K562 (cell line): ENCODE data around the gene HERPUD2. TPM values are rescaled to one million over a fixed set of nuclear protein-coding genes. Genes with fewer than 3 reads are reported as not detected.

Experiments
- ATAC-seq: fragments of 200-7000 bp; cut with Tn5 transposase; 3 replicates; pipeline ENCODE4 v1.9.1; 2020; ENCODE audit warnings: moderate library complexity
- BruUV-seq: library from RNA; stranded (reverse); fragments of 400-500 nt; replicated peaks from 2 replicates; lab custom pipeline; 2021; lab: Mats Ljungman, UMichigan
- CTCF ChIA-PET: fragments of 300-600 bp; formaldehyde crosslinking; extraction: SDS; loops from one replicate; lab custom pipeline; 2021; ENCODE audit warnings: low intra/inter-chr PET ratio; lab: Yijun Ruan, JAX
- POLR2A ChIA-PET: fragments of 300-600, 350-650 bp; sonication (Branson Sonifier 250); formaldehyde crosslinking; extraction: SDS; loops from one replicate; lab custom pipeline; 2021; ENCODE audit warnings: antibody characterized with exemption, inconsistent platforms; lab: Yijun Ruan, JAX
- DNase-seq, 4 experiments: peaks; one replicate each; pipeline versions ENCODE4 v3.0.0 to v3.0.0-alpha.2; 2011 to 2018; ENCODE audit warnings: low spot score in 3 of 4, mixed read lengths in 3 of 4; ENCODE audit errors: extremely low read depth in 1 of 4
- FAIRE-seq: peaks from 2 replicates; lab custom pipeline; 2011; peaks lifted over from hg19 to GRCh38; lab: Jason Lieb, UNC
- H2AFZ ChIP-seq: 2 replicates; pipeline ENCODE4 v1.6.0; 2011; ENCODE audit warnings: low read depth, low read length, control low read depth, inconsistent platforms
- H3K27ac ChIP-seq: fragments of 200-600 bp; 3 replicates; pipeline ENCODE4 v1.8.0; 2011; ENCODE audit warnings: low read depth, mild to moderate bottlenecking, control low read depth, inconsistent platforms, low read length, moderate library complexity, mixed read lengths; ENCODE audit errors: extremely low read depth
- H3K27me3 ChIP-seq, 2 experiments: fragments of 300-600 bp in 1 of 2; 2 replicates in 1 of 2; 3 replicates in 1 of 2; pipeline versions ENCODE4 v1.6.0 to v1.8.0; 2011; ENCODE audit warnings: inconsistent platforms in 2 of 2, low read length in 2 of 2, mild to moderate bottlenecking in 1 of 2, mixed read lengths in 1 of 2, moderate library complexity in 1 of 2; ENCODE audit not compliant: control insufficient read depth in 2 of 2, insufficient read depth in 2 of 2
- H3K36me3 ChIP-seq: fragments of 300-600 bp; 3 replicates; pipeline ENCODE4 v1.8.0; 2011; ENCODE audit warnings: mild to moderate bottlenecking, low read length, inconsistent platforms; ENCODE audit not compliant: control insufficient read depth, insufficient read depth
- H3K4me1 ChIP-seq, 2 experiments: fragments of 200-600 bp in 1 of 2; replicated peaks in 1 of 2; 2 replicates in 1 of 2; 3 replicates in 1 of 2; pipeline versions ENCODE4 v1.5.1 to v1.8.0; 2011; ENCODE audit warnings: inconsistent platforms in 2 of 2, low read length in 2 of 2, mild to moderate bottlenecking in 1 of 2, mixed read lengths in 1 of 2, moderate library complexity in 1 of 2; ENCODE audit not compliant: control insufficient read depth in 2 of 2, insufficient read depth in 2 of 2
- H3K4me2 ChIP-seq: 2 replicates; pipeline ENCODE4 v1.6.1; 2011; ENCODE audit warnings: low read length, control low read depth, inconsistent platforms, mixed read lengths; ENCODE audit not compliant: insufficient read depth
- H3K4me3 ChIP-seq: fragments of 200-600 bp; sonication (generic), shearing (Covaris generic); 2 replicates; pipeline ENCODE4 v1.5.1; 2016; ENCODE audit warnings: control low read depth, inconsistent platforms
- H3K79me2 ChIP-seq: fragments of 200-600 bp; 3 replicates; pipeline ENCODE4 v1.8.0; 2011; ENCODE audit warnings: low read length, inconsistent platforms; ENCODE audit not compliant: control insufficient read depth, insufficient read depth
- H3K9ac ChIP-seq, 2 experiments: 2 replicates each; pipeline versions ENCODE4 v1.6.0 to v1.6.1; 2011; ENCODE audit warnings: low read depth in 2 of 2, low read length in 2 of 2, control low read depth in 1 of 2, inconsistent platforms in 1 of 2, mild to moderate bottlenecking in 1 of 2, mixed read lengths in 1 of 2; ENCODE audit not compliant: insufficient read depth in 1 of 2
- H3K9me1 ChIP-seq: one replicate; pipeline ENCODE4 v1.6.0; 2011; ENCODE audit warnings: inconsistent platforms, mild to moderate bottlenecking, low read length, moderate library complexity; ENCODE audit not compliant: control insufficient read depth, insufficient read depth
- H3K9me3 ChIP-seq: replicated peaks from 2 replicates; pipeline ENCODE4 v1.5.1; 2011; ENCODE audit warnings: low read depth, low read length, inconsistent platforms; ENCODE audit not compliant: control insufficient read depth, insufficient read depth
- H4K20me1 ChIP-seq: replicated peaks from 2 replicates; pipeline ENCODE4 v1.6.1; 2011; ENCODE audit warnings: low read length, inconsistent platforms, mixed read lengths; ENCODE audit not compliant: control insufficient read depth, insufficient read depth
- CREB1 ChIP-seq, 2 experiments: sonication (generic) in 1 of 2; formaldehyde crosslinking in 1 of 2; IDR thresholded peaks; 2 replicates each; pipeline versions ENCODE4 v1.6.1 to v1.8.0; 2012 to 2022; ENCODE audit warnings: inconsistent platforms in 1 of 2, mild to moderate bottlenecking in 1 of 2, missing genetic modification reagents in 1 of 2, moderate library complexity in 1 of 2
- ERF ChIP-seq: fragments of 450-650 bp; formaldehyde crosslinking; IDR thresholded peaks from 2 replicates; pipeline ENCODE4 v1.4.0; 2020; ENCODE audit warnings: mild to moderate bottlenecking, mixed read lengths
- HCFC1 ChIP-seq: IDR thresholded peaks from 2 replicates; pipeline ENCODE4 v1.6.1; 2012; ENCODE audit warnings: low read depth, low read length, improper control_type of control experiment
- HNRNPUL1 ChIP-seq: fragments of 200-400 bp; formaldehyde crosslinking; IDR thresholded peaks from 2 replicates; pipeline ENCODE4 v1.6.1; 2017; ENCODE audit warnings: low read length
- KLF13 ChIP-seq: fragments of 450-650 bp; IDR thresholded peaks from 2 replicates; pipeline ENCODE4 v1.6.1; 2016; ENCODE audit warnings: missing genetic modification characterization, low read depth, mild to moderate bottlenecking, missing compliant biosample characterization, moderate library complexity, borderline replicate concordance
- MCM2 ChIP-seq: fragments of 450-650 bp; IDR thresholded peaks from 2 replicates; pipeline ENCODE4 v1.6.1; 2017; ENCODE audit warnings: low read depth, mild to moderate bottlenecking
- PTBP1 ChIP-seq: fragments of 200-400 bp; formaldehyde crosslinking; IDR thresholded peaks from 2 replicates; pipeline ENCODE4 v1.6.1; 2017; ENCODE audit warnings: low read depth, low read length
- RHOXF2B ChIP-seq: fragments of 250-450 bp; sonication (Bioruptor Pico); conservative IDR thresholded peaks from 2 replicates; pipeline ENCODE4 v1.5.1; 2021
- TAF15 ChIP-seq: fragments of 200-400 bp; formaldehyde crosslinking; IDR thresholded peaks from 2 replicates; pipeline ENCODE4 v1.6.1; 2017; ENCODE audit warnings: mild to moderate bottlenecking, low read depth, low read length, moderate library complexity
- WGBS: fragments of 100-300 bp; shearing (Covaris generic); methylation state at CpG from one replicate; pipeline ENCODE4 v1.1.6; 2016; ENCODE audit warnings: low coverage, mixed read lengths; ENCODE audit not compliant: insufficient coverage; ENCODE audit errors: missing lambda C conversion rate; 5-methylcytosine and 5-hydroxymethylcytosine counted together
- in situ Hi-C: fragments of 300-500 bp; cut with MboI; formaldehyde crosslinking; loops from 4 replicates; pipeline ENCODE4 v1.15.0; 2018; ENCODE audit warnings: inconsistent platforms, mixed read lengths
- intact Hi-C: fragments of 100-400 bp; cut with micrococcal nuclease; formaldehyde crosslinking; loops from 2 replicates; pipeline ENCODE4 v1.14.2; 2022
- polyA plus RNA-seq, 8 experiments: library from polyadenylated mRNA; depleted of rRNA in 4 of 8; stranded (reverse) in 5 of 8; unstranded in 3 of 8; fragments of >200 nt; fragmentation: Nextera tagmentation in 2 of 8; fragmentation: Illumina TruSeq in 1 of 8; extraction: Ambion mirVana in 2 of 8; extraction: Trizol in 1 of 8; gene quantifications; 2 replicates each; pipeline versions ENCODE4 v1.2.1 to v1.2.3, GENCODE V29; 2011 to 2014; ENCODE audit warnings: inconsistent platforms in 1 of 8, missing spikeins in 1 of 8
- total RNA-seq, 7 experiments: library from RNA; depleted of rRNA in 6 of 7; stranded (reverse); fragments of >200 nt in 6 of 7; fragmentation: Illumina TruSeq in 2 of 7; extraction: Trizol in 2 of 7; gene quantifications; 2 replicates each; pipeline versions ENCODE4 v1.2.1 to v1.2.3, GENCODE V29; 2011 to 2021; ENCODE audit warnings: low replicate concordance in 1 of 7
- TF ChIP-seq, protein P1 (sequence below): fragments of 450-650 bp; IDR thresholded peaks from 2 replicates; pipeline ENCODE4 v1.6.1; 2018; ENCODE audit not compliant: partially characterized antibody
- TF ChIP-seq, protein P2 (sequence below): sonication (generic); formaldehyde crosslinking; IDR thresholded peaks from 2 replicates; pipeline ENCODE4 v1.8.0; 2022; ENCODE audit warnings: mild to moderate bottlenecking, low read depth, missing genetic modification reagents
- TF ChIP-seq, protein P3 (sequence below): fragments of 450-650 bp; formaldehyde crosslinking; conservative IDR thresholded peaks from 2 replicates; pipeline ENCODE4 v1.4.0; 2022; ENCODE audit warnings: mild to moderate bottlenecking, missing genetic modification characterization

The HERPUD2 gene
- total and polyA plus RNA-seq, 9 of the 15 experiments (the other 6 are each of a cell fraction or from before 2014, with no cell fraction given), result 4.1 to 28.5 (median 12.3) TPM

DNA sequence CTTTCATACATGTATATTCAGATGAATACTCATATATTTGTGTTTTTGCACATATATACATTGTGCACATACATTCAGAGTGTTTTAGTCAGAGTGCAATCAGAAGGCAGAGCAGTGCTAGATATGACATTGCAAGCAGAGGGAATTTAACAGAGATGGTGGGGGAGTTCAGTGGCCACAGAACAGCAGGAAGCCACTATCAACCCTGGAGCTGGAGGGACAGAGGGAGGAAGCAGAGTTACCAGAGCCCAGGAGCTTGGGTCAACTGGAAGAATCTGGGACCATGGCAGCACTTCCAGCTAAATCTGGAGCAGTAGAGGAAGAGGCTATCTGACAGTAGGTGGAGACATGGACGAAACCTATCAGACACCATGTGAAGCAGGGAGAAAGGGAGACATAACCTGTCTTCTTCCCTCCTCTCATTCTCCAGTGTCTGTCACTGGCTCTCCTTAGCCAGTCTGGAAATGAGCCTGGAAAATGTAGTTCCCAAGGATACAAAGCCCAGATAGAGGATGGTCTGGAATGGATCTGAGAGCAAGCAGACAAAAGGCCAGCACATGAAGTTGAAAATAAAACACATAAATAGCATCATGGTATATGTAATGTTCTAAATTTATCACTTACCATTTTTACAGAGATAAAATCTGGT is 33.6 kb upstream of the HERPUD2 start:
- DNase-seq (no peak), FAIRE-seq (no peak), ATAC-seq (no peak)
- no peak overlapping the region for H3K4me3 ChIP-seq
- H3K36me3 ChIP-seq, result no peaks in the 10 kb centered on the region
- no peak overlapping the region for H3K9ac ChIP-seq
- H3K4me1 ChIP-seq, result peaks cover 0 to 10% of the 10 kb centered on the region in 2 experiments; a peak in 3 of 5 replicates
- WGBS, result 0% methylated on average over 1 of the region's 1 CpG
- H4K20me1 ChIP-seq, result no peaks in the 10 kb centered on the region
- intact Hi-C loops (no loop called here), in situ Hi-C loops (no loop called here)
- CTCF ChIA-PET, result no interaction called here
- H3K9me1 ChIP-seq, result no peaks in the 10 kb centered on the region
- H3K9me3 ChIP-seq, result no peaks in the 10 kb centered on the region
- no peak overlapping the region for H3K4me2 ChIP-seq
- H3K79me2 ChIP-seq, result no peaks in the 10 kb centered on the region
- no peak overlapping the region for H3K27ac ChIP-seq
- BruUV-seq, result no TSS peak
- POLR2A ChIA-PET, result interaction anchor here (0.6 kb wide), 1 partner anchor 337 kb away, joined by 4 read pairs; no protein-coding TSS in a partner anchor
- H2AFZ ChIP-seq, result no peak overlapping the region
- H3K27me3 ChIP-seq, result peaks cover 0 to 4% of the 10 kb centered on the region in 2 experiments; a peak in 1 of 5 replicates
- TF ChIP-seq PTBP1 (no peak), ERF (CRISPR knock-in tag) (no peak), MCM2 (no peak), KLF13 (tag) (no peak), TAF15 (no peak), HCFC1 (no peak), HNRNPUL1 (no peak), CREB1 (IDR thresholded peaks at IDR 0.05) (no peak), CREB1 (CRISPR knock-in tag; IDR thresholded peaks at IDR 0.05) (no peak), RHOXF2B (CRISPR knock-in tag) (no peak)
- TF ChIP-seq, protein P1, sequence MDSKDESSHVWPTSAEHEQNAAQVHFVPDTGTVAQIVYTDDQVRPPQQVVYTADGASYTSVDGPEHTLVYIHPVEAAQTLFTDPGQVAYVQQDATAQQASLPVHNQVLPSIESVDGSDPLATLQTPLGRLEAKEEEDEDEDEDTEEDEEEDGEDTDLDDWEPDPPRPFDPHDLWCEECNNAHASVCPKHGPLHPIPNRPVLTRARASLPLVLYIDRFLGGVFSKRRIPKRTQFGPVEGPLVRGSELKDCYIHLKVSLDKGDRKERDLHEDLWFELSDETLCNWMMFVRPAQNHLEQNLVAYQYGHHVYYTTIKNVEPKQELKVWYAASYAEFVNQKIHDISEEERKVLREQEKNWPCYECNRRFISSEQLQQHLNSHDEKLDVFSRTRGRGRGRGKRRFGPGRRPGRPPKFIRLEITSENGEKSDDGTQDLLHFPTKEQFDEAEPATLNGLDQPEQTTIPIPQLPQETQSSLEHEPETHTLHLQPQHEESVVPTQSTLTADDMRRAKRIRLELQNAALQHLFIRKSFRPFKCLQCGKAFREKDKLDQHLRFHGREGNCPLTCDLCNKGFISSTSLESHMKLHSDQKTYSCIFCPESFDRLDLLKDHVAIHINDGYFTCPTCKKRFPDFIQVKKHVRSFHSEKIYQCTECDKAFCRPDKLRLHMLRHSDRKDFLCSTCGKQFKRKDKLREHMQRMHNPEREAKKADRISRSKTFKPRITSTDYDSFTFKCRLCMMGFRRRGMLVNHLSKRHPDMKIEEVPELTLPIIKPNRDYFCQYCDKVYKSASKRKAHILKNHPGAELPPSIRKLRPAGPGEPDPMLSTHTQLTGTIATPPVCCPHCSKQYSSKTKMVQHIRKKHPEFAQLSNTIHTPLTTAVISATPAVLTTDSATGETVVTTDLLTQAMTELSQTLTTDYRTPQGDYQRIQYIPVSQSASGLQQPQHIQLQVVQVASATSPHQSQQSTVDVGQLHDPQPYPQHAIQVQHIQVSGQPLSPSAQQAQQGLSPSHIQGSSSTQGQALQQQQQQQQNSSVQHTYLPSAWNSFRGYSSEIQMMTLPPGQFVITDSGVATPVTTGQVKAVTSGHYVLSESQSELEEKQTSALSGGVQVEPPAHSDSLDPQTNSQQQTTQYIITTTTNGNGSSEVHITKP, result no peak
- TF ChIP-seq, protein P2, sequence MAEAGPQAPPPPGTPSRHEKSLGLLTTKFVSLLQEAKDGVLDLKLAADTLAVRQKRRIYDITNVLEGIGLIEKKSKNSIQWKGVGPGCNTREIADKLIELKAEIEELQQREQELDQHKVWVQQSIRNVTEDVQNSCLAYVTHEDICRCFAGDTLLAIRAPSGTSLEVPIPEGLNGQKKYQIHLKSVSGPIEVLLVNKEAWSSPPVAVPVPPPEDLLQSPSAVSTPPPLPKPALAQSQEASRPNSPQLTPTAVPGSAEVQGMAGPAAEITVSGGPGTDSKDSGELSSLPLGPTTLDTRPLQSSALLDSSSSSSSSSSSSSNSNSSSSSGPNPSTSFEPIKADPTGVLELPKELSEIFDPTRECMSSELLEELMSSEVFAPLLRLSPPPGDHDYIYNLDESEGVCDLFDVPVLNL (CRISPR knock-in tag), result no peak
- TF ChIP-seq, protein P3, sequence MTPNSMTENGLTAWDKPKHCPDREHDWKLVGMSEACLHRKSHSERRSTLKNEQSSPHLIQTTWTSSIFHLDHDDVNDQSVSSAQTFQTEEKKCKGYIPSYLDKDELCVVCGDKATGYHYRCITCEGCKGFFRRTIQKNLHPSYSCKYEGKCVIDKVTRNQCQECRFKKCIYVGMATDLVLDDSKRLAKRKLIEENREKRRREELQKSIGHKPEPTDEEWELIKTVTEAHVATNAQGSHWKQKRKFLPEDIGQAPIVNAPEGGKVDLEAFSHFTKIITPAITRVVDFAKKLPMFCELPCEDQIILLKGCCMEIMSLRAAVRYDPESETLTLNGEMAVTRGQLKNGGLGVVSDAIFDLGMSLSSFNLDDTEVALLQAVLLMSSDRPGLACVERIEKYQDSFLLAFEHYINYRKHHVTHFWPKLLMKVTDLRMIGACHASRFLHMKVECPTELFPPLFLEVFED, result no peak
